Frontal cortex (tissue), 4 donors: ENCODE results near the gene ARHGAP21. TPM values are rescaled to one million over a fixed set of nuclear protein-coding genes. Genes with fewer than 3 reads are reported as not detected.
A peak's percentile ranks its signal among the peaks of the same experiment; 100 is the strongest.

Experiments
- DNase-seq, 2 donors: peaks; one replicate each; pipeline ENCODE4 v3.0.0; 2012; ENCODE audit warnings: low spot score in 2 of 2
- FAIRE-seq: peaks from 2 replicates; lab custom pipeline; 2012; peaks lifted over from hg19 to GRCh38; lab: Jason Lieb, UNC
- total RNA-seq: library from RNA; depleted of rRNA; stranded (reverse); fragments of >200 nt; gene quantifications from one replicate; pipeline ENCODE4 v1.2.3, GENCODE V29; 2014
- donor health status: control.
- donor health status: control.
- donor health status: control.

ARHGAP21 gene
- total RNA-seq, 1 donor from 2014 or later: 228 TPM

- no peak for FAIRE-seq
- no peak for DNase-seq
Measured at GRCh38 chr10:24596217-24596930, 127.3 kb downstream of the ARHGAP21 start.

- FAIRE-seq: no peak
- DNase-seq: no peak
Measured at GRCh38 chr10:24590697-24591457, 132.8 kb downstream of the ARHGAP21 start.

GRCh38 chr10:24589265-24589664, 134.4 kb downstream of the ARHGAP21 start:
- no peak for FAIRE-seq
- DNase-seq: no peak

DNA sequence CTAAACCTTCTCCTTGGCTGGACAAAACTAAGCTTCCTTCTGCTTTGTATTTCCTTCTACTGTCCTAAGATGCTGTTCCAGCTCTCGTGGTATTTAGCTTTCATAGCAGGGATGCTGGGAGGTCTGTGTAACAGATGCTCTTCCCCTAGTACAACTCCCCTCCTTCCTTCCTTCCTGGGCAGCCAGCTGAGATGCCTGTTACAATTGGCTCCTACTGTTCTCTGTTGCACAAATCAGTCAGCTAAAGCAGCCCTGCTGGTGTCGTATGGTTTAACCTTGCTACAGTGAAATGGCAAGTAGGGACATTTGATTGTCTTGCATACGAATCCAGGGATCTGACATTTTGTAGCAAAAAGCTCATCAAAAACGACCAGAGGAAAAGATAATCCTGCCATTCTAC, 143.8 kb downstream of the ARHGAP21 start:
- FAIRE-seq: no peak
- DNase-seq: no peak

GRCh38 chr10:24579448-24579847, 144.2 kb downstream of the ARHGAP21 start:
- DNase-seq: no peak
- no peak for FAIRE-seq

GRCh38 chr10:24575481-24576002, 148.1 kb downstream of the ARHGAP21 start:
- FAIRE-seq (no peak), DNase-seq (no peak)

GRCh38 chr10:24574578-24575155, 149.0 kb downstream of the ARHGAP21 start:
- no peak for FAIRE-seq
- no peak for DNase-seq

- no peak for DNase-seq
Measured at GRCh38 chr10:24574161-24574560, 149.5 kb downstream of the ARHGAP21 start.

DNA sequence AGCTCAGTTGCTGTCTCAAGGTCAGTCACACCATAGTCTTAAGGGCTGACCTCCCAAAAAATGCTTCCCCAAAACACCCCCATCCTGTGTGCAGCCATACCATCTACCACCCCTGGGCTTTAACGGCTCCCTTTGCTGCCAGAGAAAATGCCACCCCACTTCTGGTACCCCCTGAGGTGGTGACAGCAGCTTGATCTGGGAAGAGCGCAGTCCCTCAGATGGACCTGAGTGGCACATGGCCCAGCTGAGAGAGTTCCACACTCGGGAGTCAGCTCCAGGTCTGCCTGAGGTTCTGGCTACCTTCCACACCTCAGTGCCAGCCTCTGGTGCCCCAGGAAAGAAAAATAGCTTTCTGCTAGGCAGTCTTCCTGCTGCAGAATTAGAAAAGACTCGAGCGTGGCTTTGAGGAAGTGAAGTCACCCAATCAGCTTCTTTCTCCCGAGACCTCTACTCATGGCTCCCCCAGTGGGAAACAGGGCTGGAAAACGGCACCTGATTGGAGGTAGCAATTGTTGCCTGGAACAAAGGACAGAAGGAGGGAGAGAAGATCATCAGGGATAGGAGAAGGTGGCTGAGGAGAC, 151.7 kb downstream of the ARHGAP21 start:
- FAIRE-seq: no peak

More at GRCh38 chr10:24574161-24574560, 149.5 kb downstream of the ARHGAP21 start:
- no peak for FAIRE-seq

GRCh38 chr10:24570658-24571426, 152.8 kb downstream of the ARHGAP21 start:
- no peak for DNase-seq
- no peak for FAIRE-seq

More for the DNA sequence above, 151.7 kb downstream of the ARHGAP21 start:
- no peak for DNase-seq

GRCh38 chr10:24569828-24570657, 153.6 kb downstream of the ARHGAP21 start:
- FAIRE-seq (no peak), DNase-seq (no peak)

- no peak for DNase-seq
- no peak for FAIRE-seq
Measured at GRCh38 chr10:24569330-24569796, 154.3 kb downstream of the ARHGAP21 start.

GRCh38 chr10:24568042-24568441, 155.6 kb downstream of the ARHGAP21 start:
- DNase-seq: no peak
- FAIRE-seq: no peak

- DNase-seq (no peak), FAIRE-seq (no peak)
Measured at GRCh38 chr10:24561453-24561852, 162.2 kb downstream of the ARHGAP21 start.

DNA sequence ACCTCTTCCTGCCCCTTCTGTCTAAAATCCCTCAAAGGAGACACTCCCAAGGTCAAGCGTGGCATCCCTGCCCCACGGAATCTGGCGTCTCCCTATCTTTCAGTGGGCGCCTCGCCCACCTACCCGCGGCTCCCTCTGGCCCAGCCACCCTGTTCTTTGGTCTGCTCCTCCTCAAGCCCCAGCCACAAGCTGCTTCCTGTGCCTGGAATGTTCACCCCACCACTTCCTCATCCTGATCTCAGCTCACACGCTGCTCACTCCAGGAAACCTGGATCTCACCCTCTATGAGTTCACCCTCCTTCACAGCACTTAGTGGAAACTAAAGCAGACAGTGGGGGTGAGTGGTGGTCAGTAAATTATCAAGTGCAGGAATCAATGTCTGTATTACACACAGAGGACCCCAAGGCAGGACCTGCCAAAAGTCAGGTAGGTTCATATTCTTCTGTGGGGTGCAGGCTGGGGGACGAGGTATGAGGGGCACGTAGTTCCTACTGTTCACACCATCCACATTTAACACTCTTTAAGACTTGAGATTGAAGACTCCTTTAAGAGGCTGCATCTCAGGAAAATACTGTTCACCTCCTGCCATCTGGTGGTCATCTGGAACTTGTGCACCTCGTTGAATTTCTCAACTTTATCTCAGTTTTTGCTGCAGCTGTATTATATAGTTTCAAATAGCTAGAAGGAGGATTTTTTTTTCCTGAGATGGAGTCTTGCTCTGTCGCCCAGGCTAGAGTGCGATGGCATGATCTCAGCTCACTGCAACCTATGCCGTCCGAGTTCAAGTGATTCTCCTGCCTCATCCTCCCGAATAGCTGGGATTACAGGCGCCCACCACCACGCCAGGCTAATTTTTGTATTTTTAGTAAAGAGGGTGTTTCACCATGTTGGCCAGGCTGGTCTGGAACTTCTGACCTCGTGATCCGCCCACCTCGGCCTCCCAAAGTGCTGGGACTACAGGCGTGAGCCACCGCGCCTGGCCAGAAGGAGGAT, 166.6 kb downstream of the ARHGAP21 start:
- FAIRE-seq (peak; percentile 8), DNase-seq (peak; percentile 19 to 49)

- FAIRE-seq (no peak), DNase-seq (no peak)
Measured at GRCh38 chr10:24556126-24556749, 167.4 kb downstream of the ARHGAP21 start.

GRCh38 chr10:24554036-24554435, 169.7 kb downstream of the ARHGAP21 start:
- FAIRE-seq (no peak), DNase-seq (no peak)
